Hematopoietic multipotent progenitor cell treated with erythropoietin and hydrocortisone succinate and interleukin-3 and kit ligand, for 17 days (in vitro differentiated cells): ENCODE results near the gene TTC9C.

ENCODE experiments used
- DNase-seq: peaks from one replicate; pipeline ENCODE4 v3.0.0-alpha.2; 2015; ENCODE audit warnings: low spot score

TTC9C gene

DNA sequence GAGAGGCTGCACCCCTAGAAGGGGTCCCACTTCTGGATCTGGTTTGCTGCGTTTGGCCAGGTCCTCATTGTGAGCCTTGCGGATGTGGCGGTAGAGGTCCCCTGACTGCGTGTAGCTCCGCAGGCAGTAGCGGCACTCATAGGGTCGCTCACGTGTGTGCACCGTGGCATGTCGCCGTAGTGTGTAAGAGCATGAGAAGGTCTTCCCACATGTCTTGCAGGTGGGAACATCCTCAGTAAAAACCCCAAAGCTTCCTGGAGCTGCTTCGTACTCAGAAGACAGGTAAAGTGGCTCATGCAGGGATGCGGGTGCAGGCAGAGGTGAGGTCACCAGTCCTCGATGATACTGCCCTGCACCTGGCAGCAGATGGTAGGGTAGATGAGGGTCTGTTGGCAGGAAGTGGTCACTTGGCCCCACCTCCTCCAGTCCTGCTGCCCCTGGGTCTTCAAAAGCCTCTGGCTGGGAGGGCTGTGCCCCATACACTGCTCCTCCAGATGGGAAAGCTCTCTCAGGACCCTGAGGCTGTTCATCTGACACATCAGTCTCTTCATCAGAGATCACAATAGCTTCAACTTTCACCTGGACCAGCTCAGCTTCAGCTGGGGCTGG is 24.0 kb downstream of the TTC9C start:
- DNase-seq, result peak; percentile 4

- peak; percentile 4 for DNase-seq
Observed at GRCh38 chr11:62752994-62753735, 24.9 kb downstream of the TTC9C start.

DNA sequence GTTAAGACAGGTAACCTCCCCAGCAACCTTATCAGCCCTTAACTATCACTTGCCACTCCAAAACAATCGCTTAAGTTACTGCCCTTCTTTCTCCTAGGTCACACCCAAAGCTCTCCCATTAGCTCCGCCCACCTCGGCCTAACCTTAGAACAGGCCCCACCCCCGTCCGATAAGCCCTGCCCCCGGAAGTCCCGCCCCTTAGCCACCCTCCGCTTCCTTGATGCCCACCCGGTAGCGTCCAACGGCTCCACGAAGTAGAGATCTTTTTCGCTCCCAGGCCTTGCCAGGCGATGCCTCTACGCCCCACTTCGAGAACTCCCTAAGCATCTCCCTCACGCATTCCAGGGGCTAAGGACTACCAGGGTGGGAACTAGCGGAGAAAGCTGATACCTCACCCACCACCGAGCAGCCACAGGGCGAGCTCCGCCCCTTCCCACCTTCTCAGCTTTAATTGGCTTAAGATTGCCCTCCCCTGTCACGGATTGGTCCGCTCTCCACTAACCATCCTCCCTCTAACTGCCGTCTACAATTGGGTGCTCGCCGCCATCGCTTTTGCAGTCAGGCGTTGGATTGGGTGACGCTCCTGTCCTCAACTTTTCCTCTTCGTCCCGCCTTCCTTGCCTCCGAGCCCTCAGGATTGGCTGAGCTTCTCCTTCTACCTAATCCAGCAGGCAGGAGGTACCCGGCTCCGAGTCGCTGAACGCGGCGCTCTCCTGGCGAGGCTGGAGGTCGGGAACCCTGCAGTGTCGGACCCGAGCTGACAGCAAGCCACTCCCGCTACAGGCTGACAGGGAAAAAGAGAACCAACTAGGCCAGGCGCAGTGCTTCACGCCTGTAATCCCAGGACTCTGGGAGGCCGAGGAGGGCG is 25.7 kb downstream of the TTC9C start, which contains the start of gene ZBTB3:
Gene ZBTB3 (minus strand): TSS at position 425 of the 868 bp plus-strand sequence. CDS start 496 bp downstream, outside the sequence.
- DNase-seq, result peak; percentile 99

DNA sequence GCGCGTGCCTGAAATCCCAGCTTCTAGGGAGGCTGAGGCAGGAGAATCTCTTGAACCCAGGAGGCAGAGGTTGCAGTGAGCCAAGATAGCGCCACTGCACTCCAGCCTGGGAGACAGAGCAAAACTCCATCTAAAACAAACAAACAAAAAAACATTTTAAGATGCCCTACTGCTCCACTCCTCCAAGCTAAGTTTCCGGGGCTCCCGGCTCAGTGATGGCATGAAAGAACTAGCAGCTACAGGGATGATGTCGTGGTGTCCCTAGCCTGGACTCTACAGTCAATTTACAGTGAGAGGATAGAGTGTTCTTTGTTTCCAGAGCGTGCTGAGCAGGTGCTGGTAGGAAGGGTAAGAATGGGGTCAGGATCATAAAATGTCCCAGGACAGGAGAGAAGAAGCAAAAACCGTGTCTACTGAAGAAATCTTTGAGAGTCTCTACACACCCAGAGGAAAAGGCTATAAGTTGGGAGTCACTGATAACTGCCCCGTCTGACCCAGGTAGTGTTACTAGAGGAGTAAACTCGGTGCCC is 26.9 kb downstream of the TTC9C start:
- DNase-seq, result peak; percentile 3

GRCh38 chr11:62757846-62758788 is 29.8 kb downstream of the TTC9C start:
- DNase-seq, result peak; percentile 3

DNA sequence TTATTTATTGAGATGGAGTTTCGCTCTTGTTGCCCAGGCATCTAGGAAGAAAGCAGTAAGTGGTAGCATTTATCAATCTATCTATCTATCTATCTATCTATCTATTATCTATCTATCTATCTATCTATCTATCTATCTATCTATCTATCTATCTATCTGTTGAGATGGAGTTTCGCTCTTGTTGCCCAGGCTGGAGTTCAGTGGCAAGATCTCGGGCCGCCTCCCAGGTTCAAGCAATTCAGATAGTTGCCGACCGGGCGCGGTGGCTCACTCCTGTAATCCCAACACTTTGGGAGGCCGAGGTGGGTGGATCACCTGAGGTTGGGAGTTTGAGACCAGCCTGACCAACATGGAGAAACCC is 32.6 kb downstream of the TTC9C start:
- DNase-seq, result peak; percentile 7

DNA sequence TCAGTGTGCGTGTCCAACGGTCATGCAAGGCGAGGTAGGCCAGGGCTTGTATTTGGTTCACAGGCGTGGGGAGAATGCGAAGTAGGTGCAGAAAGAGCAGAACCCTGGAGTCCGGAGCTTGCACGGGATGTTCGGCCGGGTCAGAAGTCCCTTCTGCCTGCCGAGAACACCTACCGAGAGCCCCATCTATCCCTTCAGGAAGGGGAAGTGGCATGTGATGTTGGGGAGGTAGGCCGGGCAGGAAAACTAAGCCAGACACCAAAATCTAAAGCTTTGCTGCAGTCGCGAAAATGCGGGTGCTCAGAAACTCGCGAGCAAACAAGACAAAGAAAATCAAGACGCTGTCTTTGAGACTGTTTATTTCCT is 42.5 kb downstream of the TTC9C start:
- DNase-seq, result no peak

DNA sequence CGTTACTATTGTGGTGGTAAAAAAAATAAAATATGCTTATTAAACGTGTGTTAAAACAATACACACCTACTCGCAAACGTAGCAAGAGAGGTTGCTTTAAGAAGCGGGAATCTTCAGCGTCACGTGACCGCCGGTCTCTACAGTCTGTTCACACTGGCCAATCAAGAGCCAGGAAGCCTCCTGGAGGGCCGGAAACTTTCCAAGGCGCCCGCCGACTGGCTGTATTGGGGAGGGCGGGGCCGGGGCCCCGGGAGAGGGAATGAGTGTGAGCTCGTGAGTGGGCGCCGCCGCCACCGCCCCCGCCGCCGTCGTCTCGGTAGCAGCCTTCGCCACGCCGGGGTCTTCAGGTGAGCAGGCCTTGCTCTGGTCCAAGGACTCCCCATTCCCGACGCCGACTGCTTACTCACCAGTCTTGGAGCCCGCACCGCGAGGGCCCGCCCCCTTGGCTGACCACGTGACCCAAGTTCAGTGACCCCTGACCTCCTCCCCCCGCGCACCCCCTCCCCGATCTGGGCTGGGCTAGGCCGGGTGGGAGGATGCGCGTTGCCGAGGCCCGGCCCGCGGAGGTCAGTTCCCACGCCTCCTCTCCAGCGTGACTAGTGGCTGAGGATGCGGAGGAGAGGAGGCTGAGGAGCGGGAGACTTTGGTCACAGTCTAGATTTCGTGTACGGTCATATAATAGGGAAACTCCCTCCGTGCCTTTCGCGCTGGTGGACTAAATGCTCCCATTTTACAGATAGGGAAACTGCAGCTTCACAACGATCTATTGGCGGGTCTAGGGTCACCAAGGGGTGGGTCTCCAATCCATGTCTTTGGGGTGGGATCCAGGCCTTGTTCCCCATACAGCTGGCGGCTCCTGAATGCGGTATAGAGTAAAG is 43.1 kb downstream of the TTC9C start, which contains the start of gene TAF6L:
Gene TAF6L (plus strand): TSS at position 253 of the 878 bp plus-strand sequence. CDS start 4,388 bp downstream, outside the sequence.
- DNase-seq, result peak; percentile 95

GRCh38 chr11:62774407-62774806 is 46.1 kb downstream of the TTC9C start:
- no peak for DNase-seq

- DNase-seq, result no peak
Observed at GRCh38 chr11:62775646-62776045, 47.4 kb downstream of the TTC9C start.

DNA sequence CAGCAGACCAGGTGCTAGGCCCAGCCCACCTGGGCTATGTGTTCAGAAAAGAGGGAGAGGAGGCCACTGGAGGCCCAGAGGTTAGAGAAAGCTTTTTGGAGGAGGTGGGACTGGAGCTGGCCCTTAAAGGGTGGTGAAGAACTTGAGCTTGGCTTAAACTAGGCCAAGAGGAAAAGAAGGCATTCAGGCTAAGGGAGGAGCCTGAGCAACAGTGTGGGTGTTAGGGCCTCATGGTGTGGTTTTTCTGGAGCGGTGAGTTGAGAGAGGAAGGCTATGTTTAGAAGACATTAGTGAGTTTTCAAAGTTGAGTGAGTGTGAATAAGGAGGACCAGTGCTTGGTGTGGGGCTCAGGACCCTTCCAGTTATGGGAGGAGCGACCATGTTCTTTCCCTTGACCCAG is 49.1 kb downstream of the TTC9C start:
- no peak for DNase-seq

DNA sequence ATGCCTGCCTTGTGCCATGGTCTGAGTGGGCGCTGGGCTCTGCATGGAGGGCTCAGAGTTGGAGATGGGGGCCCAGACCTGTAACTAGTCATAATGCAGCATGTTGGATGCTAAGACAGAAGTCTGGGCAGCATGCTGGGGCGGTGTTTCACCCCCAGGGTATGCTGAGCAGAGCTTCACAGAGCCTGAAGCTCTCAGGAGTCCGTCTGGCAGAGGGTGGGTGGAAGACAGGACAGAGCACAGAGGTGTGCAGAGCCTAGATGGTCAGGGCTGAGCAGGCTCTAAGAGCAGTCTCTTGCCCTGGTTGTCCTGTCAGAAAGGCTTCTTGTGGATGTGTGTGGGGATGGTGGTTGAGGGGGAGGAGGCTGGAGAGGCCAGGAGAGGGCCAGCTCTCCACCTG is 50.2 kb downstream of the TTC9C start:
- DNase-seq, result no peak

DNA sequence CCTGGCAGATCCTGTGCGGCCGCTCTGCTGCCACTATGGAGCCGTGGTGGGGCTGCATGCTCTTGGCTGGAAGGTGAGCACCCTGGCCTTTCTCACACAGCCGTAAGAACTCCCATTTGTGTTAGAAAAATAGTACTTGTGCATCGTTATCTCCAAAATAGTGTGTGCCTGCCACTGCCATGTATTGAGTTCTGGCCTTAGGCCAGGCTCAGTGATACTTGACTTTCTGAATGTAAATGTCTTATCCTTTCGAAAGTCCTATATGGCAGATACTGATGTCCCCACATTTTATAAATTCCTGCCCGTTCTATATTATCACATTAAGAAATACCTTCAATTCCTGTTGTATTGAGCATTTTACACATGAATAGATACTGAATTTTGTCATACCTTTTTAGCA is 54.5 kb downstream of the TTC9C start:
- DNase-seq, result peak; percentile 56

DNA sequence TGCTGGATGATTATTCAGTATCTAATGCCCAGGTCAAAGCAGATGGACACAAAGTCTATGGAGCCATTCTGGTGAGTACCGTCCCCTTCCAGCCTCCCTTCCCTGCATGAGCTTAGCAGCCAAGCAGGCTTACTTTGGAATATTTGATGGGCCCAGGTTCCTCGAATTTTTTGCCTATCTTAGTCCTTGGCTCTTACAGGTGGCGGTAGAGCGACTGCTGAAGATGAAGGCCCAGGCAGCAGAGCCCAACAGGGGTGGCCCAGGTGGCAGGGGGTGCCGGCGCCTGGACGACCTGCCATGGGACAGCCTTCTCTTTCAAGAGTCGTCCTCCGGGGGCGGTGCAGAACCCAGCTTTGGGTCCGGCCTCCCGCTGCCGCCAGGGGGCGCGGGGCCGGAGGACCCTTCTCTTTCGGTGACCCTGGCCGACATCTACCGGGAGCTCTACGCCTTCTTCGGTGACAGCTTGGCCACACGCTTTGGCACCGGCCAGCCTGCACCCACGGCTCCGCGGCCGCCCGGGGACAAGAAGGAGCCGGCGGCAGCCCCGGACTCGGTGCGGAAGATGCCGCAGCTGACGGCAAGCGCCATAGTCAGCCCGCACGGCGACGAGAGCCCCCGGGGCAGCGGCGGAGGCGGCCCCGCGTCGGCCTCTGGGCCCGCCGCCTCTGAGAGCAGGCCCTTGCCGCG is 58.2 kb downstream of the TTC9C start:
- DNase-seq, result peak; percentile 93

- peak; percentile 99 for DNase-seq
Observed at GRCh38 chr11:62787005-62787759, 58.9 kb downstream of the TTC9C start, which contains the start of gene TMEM179B. Gene TMEM179B, plus strand, starts transcription at chr11:62787402. Its CDS starts 30 bp downstream, at chr11:62787432.
